ENCODE results near the gene F13B. TPM values are rescaled to one million over a fixed set of nuclear protein-coding genes. Genes with fewer than 3 reads are reported as not detected.
"Not testable (repeated sequence)": the region's sequence is repeated elsewhere in the genome, so short reads cannot be mapped to it uniquely, and the experiment has no call there.

The F13B gene
- total RNA-seq, 2 donors from 2014 or later: not detected

DNA sequence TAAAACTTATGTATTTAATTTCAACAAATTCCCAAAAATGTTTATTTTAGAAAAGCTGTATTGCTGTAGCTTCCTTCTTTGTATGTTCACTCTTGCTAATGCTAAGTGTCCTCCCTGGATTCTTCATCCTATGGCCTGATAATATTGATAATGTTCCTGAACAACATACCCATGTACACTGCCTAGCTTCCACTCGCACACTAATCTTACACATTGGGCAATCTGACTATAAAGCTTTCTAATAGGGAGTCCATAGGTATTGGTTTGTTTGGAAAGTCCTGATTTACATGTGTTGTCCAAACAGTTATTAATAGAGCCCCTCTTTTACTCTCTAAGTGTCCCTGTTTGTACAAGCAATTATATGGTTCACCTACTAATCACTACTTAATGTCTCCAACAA, 783 bp downstream of the F13B start:
- ATAC-seq: no peak
- no peak for DNase-seq (ENCODE audit: low spot score in 2 of 2)

DNA sequence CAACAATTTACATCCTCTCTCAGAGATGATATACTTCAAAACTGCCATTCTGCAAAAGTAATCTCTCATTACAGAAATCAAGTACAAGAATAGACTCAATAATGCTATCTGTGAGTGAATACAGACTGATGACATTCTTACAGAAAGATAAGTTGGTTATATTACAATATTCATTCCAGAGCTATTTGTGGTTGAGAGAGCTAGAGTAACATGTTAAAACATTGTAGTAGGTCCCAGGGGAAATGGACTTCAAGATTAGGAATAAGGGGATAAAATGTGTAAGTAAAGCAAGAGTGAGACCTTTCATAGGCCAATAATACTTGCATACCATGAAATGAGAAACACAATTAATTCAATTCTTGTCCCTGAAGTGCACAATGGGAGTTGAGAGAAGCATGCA, 1.5 kb downstream of the F13B start:
- Mint-ChIP-seq H3K27ac (no peak overlapping the region), H3K9me3 (peaks cover 0 to 3% of the 10 kb centered on the region in 2 donors), H3K36me3 (peaks cover 0 to 9% of the 10 kb centered on the region in 2 donors)
- DNase-seq (ENCODE audit: low spot score in 2 of 2): no peak
- ATAC-seq: no peak

More for the DNA sequence above, 783 bp downstream of the F13B start:
- Mint-ChIP-seq H3K36me3 (peaks cover 0 to 9% of the 10 kb centered on the region in 2 donors), H3K9me3 (peaks cover 0 to 3% of the 10 kb centered on the region in 2 donors), H3K27ac (no peak overlapping the region)

DNA sequence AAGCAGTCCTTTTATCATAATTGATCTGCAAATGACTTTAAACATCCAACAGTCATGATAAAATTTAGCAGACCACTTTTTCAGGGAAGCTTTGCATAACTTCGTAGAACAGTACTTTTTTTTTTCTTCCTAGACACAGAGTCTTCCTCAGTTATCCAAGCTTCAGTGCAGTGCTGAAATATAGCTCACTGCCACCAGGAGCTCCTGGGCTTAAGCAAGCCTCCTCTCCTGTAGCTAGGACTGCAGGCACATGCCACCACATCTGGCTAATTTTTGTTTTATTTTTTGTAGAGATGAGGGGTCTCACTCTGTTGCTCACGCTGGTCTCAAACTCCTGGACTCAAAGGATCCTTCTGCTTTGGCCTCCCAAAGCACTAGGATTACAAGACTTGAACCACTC, 3.8 kb downstream of the F13B start:
- Mint-ChIP-seq H3K9me3 (no peaks in the 10 kb centered on the region), H3K36me3 (no peaks in the 10 kb centered on the region), H3K27ac (no peak overlapping the region)
- no peak for ATAC-seq
- DNase-seq (ENCODE audit: low spot score in 2 of 2): no peak

DNA sequence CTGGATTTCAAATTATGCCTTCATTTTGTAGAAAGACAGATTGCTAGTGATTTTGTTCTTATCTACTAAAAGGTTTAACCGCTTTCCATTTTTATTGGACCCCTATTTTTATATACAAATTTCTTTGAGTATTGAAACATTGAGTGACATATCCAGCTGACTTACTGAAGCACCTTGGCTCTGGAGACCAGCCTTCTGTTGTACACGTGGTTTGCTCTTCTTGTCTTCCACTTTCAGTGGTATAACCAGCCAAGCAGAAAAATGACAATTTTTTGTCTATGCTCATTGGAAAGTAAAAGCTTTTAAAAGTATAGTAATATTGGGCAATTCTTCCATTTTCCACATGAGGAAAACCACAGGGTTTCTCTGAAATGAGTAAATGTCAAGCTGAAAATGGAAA, 4.4 kb downstream of the F13B start:
- H3K9me3 Mint-ChIP-seq: no peaks in the 10 kb centered on the region
- no peak overlapping the region for H3K27ac Mint-ChIP-seq
- DNase-seq (ENCODE audit: low spot score in 2 of 2) (no peak), ATAC-seq (no peak)
- no peaks in the 10 kb centered on the region for H3K36me3 Mint-ChIP-seq

DNA sequence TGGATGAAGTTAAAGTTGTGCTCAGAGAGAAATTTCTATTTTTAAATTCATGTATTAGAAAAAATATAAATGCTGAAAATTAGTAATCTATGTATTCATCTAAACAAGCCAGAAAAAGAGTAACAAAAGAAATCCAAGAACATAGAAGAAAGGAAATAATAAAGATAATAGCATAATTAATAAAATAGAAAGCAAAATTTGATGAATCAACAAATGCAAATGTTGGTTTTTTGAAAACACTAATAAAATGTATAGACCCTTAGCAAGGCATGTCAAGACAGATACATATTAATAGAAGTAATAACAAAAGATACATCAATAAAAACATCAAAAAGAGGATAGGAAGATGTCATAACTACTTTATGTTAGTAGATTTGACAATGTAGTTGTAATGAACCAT, 18.0 kb downstream of the F13B start:
- Mint-ChIP-seq H3K36me3 (no peaks in the 10 kb centered on the region), H3K9me3 (peaks cover 0 to 4% of the 10 kb centered on the region in 2 donors), H3K27ac (no peak overlapping the region)
- no peak for ATAC-seq
- DNase-seq (ENCODE audit: low spot score in 2 of 2): no peak

DNA sequence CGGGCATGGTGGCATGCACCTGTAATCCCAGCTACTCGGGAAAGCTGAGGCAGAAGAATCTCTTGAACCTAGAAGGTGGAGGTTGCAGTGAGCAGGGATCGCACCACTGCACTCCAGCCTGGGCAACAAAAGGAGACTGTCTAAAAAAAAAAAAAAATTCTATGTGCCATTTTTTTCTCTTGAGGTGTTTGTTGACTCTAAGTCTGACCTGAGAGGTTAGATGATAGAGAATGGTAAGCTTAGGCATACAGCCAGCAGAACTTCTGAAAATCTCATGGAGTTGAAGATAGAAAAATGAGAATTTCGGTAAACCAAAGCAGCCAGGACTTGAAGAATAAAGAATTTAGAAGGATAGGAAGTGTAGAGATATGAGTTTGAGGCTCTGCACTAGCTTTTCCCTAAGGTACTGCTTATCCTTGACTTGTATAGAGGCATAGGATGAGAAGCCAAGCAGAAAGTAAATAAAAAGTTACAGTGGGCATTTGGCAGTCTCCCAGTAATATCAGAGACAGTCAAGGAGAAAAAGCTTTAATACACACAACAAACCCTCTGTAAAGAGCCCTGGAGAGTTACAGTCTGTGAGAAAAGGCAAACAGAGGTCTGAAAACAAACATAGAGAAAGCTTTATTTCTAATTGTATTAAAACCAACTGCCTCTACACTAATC, 24.3 kb downstream of the F13B start:
- Mint-ChIP-seq H3K36me3 (no peaks in the 10 kb centered on the region), H3K27ac (no peak overlapping the region), H3K9me3 (no peaks in the 10 kb centered on the region)
- ATAC-seq: no peak
- no peak for DNase-seq (ENCODE audit: low spot score in 2 of 2)

DNA sequence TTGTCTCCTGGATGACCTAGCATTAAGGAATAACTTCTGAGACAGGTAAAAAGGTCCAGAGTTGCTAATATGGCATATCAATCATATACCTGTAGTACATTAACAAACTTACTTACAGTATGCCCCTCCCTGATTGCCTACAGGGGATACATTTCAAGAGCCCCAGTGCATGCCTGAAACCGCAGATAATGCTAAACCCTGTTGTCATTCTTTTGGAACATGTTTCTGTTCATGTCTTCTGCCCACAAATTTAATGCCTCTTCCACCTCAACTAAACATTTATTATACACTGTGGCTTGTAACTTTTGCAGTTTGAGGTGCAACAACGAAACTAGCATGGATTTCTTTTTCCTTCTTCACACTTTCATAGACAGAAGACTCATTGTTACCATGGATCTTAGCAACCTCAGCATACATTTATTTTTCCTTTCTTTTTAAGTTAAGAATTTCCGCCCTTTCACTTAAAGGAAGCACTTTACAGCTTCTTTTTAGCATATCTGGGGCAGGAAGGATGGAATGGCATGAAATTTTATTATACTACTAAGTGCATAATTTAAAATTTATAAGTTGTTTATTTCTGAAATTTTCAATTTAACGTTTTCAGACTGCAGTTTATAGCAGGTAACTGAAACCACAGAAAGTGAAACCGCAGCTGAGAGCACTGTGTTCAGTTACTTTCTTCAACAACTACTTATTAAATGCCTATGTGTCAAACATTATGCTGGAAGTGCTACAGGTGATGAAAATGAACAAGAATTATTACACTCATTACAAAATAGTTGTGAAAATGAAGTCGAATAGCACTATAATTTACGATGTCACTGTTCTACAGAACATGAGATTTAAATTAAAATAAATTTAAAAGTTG, 25.3 kb downstream of the F13B start:
- H3K9me3 Mint-ChIP-seq: no peaks in the 10 kb centered on the region
- H3K36me3 Mint-ChIP-seq: no peaks in the 10 kb centered on the region
- H3K27ac Mint-ChIP-seq: no peak overlapping the region
- ATAC-seq (no peak), DNase-seq (ENCODE audit: low spot score in 2 of 2) (no peak)

DNA sequence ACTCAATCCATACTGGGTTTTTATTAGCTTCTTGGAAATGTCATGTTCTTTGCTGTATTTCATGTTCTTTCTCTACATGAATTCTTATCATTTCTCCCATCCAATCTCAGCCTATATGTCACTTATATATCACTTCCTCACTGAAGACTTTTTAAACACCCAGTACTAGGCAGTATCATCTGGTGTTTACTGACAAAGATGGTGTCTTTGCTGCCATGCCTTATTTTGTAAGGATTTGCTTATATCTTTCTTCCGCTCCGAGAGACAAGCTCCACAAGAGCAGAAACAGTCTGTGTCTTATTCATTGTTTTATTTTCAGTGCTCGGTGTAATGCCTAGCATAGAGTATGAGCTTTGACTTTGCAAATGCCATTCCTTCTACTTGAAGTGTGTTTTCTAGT, 30.2 kb downstream of the F13B start:
- ATAC-seq (no peak), DNase-seq (ENCODE audit: low spot score in 2 of 2) (no peak)
- H3K36me3 Mint-ChIP-seq: no peaks in the 10 kb centered on the region
- H3K9me3 Mint-ChIP-seq: no peaks in the 10 kb centered on the region
- H3K27ac Mint-ChIP-seq: no peak overlapping the region

DNA sequence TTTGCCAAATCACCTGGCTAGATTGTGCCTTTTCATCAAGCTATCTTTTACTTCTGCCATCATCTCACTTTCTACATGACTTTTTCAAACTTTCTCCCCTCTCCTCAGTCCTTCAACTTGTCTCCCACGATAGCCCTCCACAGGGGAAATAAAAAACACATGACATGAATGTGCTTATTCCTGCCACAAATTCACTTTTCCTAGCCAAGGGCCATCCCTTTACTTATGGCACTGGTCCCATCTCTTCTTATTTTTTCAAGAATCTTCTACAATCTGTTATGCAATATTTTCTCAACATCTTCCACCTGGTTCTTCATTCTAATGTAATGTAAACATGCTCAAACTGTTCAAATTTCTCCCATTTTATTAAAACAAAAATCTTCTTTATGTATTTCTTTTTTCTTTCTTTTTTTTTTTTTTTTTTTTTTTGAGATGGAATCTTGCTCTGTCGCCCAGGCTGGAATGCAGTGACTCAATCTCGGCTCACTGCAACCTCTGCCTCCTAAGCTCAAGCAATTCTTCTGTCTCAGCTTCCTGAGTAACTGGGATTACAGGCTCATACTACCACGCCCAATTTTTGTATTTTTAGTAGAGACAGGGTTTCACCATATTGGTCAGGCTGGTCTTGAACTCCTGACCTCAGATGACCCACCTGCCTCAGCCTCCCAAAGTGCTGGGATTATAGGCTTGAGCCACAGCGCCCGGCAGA, 32.3 kb downstream of the F13B start:
- DNase-seq (ENCODE audit: low spot score in 2 of 2); H3K9me3 Mint-ChIP-seq: not testable (repeated sequence)

DNA sequence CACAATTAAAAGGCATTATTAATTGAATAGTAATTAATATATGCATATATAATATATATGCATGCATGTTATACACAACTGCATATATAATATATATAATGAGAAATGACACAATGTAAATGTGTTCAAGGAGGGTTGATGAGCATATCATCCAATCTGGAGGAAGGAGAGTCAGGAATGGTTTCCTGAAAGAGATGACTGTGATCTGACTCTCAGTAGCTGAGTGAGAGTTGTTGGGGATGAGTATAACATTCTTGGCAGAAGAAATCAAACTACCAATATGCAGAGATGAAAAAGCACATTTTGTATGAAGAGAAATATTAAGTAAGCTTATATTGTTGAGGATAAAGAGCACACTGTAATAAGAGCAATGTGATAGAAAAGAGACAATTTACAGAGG, 37.3 kb downstream of the F13B start:
- no peak for ATAC-seq

More for the DNA sequence above, 32.3 kb downstream of the F13B start:
- H3K36me3 Mint-ChIP-seq, ATAC-seq, H3K27ac Mint-ChIP-seq: not testable (repeated sequence)

DNA sequence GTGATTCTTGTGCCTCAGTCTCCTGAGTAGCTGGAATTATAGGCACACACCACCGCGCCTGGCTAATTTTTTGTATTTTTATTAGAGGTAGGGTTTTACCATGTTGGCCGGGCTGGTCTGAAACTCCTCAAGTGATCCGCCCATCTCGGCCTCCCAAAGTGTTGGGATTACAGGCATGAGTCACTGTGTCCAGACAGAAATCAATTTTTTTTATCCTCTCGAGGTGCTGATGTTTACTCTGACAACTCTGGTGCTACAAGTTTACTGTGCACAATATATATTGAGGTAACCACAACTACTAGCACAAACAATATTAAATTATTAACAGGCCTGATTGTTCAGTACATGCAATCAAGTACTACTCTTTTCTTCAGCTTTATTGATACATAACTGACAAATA, 39.7 kb downstream of the F13B start:
- ATAC-seq (no peak), DNase-seq (ENCODE audit: low spot score in 2 of 2) (no peak)
- H3K9me3 Mint-ChIP-seq: no peaks in the 10 kb centered on the region
- H3K36me3 Mint-ChIP-seq: no peaks in the 10 kb centered on the region
- H3K27ac Mint-ChIP-seq: no peak overlapping the region

More for the DNA sequence above, 37.3 kb downstream of the F13B start:
- Mint-ChIP-seq H3K27ac (no peak overlapping the region), H3K9me3 (no peaks in the 10 kb centered on the region), H3K36me3 (no peaks in the 10 kb centered on the region)
- no peak for DNase-seq (ENCODE audit: low spot score in 2 of 2)

DNA sequence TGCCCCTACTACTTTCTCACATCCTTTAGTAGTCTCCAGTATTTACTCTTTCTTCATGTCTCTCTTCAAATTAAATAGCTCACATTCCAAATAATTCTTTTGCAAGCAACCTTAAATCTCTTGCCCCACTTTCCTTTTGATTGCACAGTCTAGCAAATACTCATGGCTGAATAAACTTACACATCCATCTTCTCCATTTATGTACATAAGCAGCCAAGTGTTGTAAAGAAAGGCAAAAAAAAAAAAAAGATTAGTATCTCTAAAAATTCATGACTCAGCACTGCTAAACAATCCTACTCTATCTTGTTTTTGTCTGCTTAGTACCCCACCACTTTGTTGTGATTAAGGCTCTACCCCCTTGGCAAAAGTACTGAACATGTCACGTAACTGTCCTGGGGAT, 42.6 kb downstream of the F13B start:
- ATAC-seq: no peak
- Mint-ChIP-seq H3K27ac (no peak overlapping the region), H3K36me3 (no peaks in the 10 kb centered on the region), H3K9me3 (no peaks in the 10 kb centered on the region)
- no peak for DNase-seq (ENCODE audit: low spot score in 2 of 2)

DNA sequence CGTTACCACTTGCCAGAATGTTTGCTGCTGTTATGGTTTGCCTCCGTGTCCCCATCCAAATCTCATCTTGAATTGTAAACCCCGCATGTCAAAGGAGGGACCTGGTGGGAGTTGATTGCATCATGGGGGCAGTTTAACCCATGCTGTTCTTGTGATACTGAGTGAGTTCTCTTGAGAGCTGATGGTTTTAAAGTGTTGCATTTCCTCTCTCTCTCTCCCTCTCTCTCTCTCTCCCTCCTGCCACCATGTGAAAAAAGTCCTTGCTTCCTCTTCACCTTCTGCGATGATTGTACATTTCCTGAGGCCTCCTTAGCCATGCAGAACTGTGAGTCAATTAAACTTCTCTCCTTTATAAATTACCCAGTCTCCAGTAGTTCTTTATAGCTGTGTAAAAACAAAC, 45.3 kb downstream of the F13B start:
- ATAC-seq (no peak), DNase-seq (ENCODE audit: low spot score in 2 of 2) (no peak)
- H3K9me3 Mint-ChIP-seq: no peaks in the 10 kb centered on the region
- H3K27ac Mint-ChIP-seq: no peak overlapping the region
- no peaks in the 10 kb centered on the region for H3K36me3 Mint-ChIP-seq

DNA sequence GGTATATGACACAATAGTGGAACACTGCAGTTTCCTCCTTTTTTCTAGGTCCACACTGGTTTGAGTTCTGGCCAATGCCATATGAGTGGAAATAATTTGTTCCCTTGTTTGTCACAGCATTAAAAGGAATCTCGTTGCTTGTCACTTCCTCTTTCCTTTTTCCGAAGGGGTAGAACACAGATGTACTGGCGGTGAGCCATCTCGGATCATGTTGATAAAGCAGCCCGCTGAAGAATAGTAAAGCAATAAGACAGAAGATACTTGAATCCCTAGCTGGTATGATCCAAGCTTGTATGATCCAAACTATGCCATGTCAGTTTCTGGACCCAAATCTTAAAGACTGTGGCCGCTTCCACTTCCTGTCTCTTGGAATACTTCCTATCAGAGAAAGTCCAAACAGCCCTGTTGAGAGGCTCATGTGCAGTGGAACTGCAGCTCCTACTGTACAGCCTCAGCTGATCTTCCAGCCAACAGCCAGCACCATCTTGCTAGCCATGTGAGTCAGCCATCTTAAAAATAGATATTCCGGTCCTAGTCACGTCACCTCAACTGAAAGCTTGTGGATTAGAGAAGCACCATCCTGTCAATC, 49.4 kb downstream of the F13B start:
- no peak overlapping the region for H3K27ac Mint-ChIP-seq
- no peak for DNase-seq (ENCODE audit: low spot score in 2 of 2)
- no peak for ATAC-seq
- no peaks in the 10 kb centered on the region for H3K36me3 Mint-ChIP-seq
- no peaks in the 10 kb centered on the region for H3K9me3 Mint-ChIP-seq

DNA sequence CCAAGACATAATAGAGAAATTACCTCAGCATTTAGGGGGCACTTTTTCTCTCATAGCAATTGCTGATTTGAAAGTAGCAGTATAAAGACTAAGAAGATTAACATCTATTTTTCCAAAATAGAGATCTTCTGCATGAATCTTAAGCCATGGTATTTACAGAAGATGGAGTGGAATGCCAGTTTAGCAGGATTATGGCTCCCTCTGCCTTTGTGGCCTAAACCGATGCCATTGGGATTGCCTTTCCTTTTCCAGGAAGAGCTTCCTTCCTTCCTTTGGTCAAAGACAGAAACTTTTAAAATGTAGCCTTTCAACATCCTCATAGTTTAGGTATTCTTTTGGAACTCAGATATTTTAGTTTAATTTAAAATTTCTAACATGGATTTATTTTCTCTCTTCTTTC, 50.3 kb downstream of the F13B start:
- H3K9me3 Mint-ChIP-seq: peaks cover 1 to 2% of the 10 kb centered on the region in 2 donors
- no peak overlapping the region for H3K27ac Mint-ChIP-seq
- ATAC-seq (no peak), DNase-seq (ENCODE audit: low spot score in 2 of 2) (no peak)
- H3K36me3 Mint-ChIP-seq: no peaks in the 10 kb centered on the region

DNA sequence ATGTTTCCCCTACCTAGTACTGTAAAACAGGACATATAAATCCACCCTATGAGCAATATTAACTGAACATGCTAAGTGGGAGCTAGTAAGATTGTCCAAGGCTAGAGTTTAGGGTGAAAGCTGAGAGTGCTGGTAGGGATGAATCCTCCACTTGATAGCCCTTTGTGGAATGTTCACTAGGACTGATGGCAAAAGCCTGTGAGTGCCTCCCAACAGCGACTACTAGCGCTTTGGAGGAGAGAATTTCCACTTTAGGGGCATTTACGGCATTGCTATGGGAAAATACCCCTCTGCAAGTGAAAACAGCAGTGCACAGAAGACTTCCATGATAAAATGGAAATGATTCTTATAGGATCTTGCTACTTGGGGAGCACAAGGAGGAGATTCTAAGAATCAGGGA, 53.8 kb downstream of the F13B start:
- Mint-ChIP-seq H3K36me3 (no peaks in the 10 kb centered on the region), H3K9me3 (peaks cover 4 to 7% of the 10 kb centered on the region in 2 donors), H3K27ac (no peak overlapping the region)
- DNase-seq (ENCODE audit: low spot score in 2 of 2) (no peak), ATAC-seq (no peak)

DNA sequence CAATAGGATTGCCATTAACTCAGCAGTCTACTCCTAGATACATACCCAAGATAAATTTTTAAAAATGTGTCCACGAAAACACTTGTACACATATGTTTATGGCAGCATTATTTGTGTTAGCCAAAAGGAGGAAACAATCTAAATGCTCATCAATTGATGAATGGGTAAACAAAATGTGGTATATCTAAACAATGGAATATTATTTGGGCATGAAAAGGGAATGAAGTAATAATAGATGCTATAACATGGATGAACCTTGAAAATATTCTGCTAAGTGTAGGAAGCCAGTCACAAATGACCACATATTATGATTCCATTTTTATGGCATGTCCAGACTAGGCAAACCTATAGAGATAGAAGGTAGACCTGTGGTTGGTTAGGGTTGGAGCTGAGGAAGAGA, 55.4 kb downstream of the F13B start:
- Mint-ChIP-seq H3K27ac (no peak overlapping the region), H3K9me3 (peaks cover 4 to 7% of the 10 kb centered on the region in 2 donors), H3K36me3 (no peaks in the 10 kb centered on the region)
- no peak for DNase-seq (ENCODE audit: low spot score in 2 of 2)
- no peak for ATAC-seq

Measured in activated naive CD4-positive, alpha-beta T cell treated with anti-CD3 and anti-CD28 coated beads, Interleukin-2, amount 50 U/mL, for 72 hours (primary cell).